Hepatocyte (in vitro differentiated cells): ENCODE data around the gene RNF151.

ENCODE experiments used
- EZH2phosphoT487 ChIP-seq: fragments of 200-600 bp; sonication (generic); IDR thresholded peaks from one replicate; pipeline ENCODE4 v1.6.1; 2018; ENCODE audit warnings: antibody characterized with exemption, mild to moderate bottlenecking, low read depth, moderate library complexity; ENCODE audit not compliant: unreplicated experiment, severe bottlenecking
- TF ChIP-seq, protein P1 (sequence below): fragments of 200-600 bp; sonication (generic); IDR thresholded peaks from 2 replicates; pipeline ENCODE4 v1.5.1; 2016; ENCODE audit warnings: antibody characterized with exemption, mild to moderate bottlenecking; ENCODE audit not compliant: poor library complexity

DNA sequence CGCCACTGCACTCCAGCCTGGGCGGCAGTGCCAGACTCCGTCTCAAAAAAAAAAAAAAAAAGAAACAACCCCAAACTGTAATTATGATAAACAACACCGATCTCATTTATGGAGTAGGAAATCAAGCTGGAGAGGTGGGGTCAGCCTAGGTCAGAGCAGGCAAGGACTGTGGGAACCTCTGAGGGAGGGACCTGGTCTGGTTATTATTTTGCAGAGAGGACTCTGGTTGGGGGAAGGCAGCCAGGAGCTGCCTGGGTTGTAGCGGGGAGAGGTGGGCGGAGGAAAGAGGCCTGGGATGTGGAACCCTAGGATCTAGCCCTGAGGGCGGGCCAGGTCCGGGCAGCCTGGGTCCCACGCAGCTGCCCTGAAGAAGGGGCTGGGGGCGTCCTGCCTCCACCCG is 37.6 kb upstream of the RNF151 start:
- TF ChIP-seq, protein P1, sequence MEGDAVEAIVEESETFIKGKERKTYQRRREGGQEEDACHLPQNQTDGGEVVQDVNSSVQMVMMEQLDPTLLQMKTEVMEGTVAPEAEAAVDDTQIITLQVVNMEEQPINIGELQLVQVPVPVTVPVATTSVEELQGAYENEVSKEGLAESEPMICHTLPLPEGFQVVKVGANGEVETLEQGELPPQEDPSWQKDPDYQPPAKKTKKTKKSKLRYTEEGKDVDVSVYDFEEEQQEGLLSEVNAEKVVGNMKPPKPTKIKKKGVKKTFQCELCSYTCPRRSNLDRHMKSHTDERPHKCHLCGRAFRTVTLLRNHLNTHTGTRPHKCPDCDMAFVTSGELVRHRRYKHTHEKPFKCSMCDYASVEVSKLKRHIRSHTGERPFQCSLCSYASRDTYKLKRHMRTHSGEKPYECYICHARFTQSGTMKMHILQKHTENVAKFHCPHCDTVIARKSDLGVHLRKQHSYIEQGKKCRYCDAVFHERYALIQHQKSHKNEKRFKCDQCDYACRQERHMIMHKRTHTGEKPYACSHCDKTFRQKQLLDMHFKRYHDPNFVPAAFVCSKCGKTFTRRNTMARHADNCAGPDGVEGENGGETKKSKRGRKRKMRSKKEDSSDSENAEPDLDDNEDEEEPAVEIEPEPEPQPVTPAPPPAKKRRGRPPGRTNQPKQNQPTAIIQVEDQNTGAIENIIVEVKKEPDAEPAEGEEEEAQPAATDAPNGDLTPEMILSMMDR, result no peak
- TF ChIP-seq EZH2phosphoT487, result no peak
